H1 (cell line): ENCODE measurements around the gene WASF3. TPM values are rescaled to one million over a fixed set of nuclear protein-coding genes. Genes with fewer than 3 reads are reported as not detected.

Experiments
- CREB1 ChIP-seq: IDR thresholded peaks from 2 replicates; pipeline ENCODE4 v1.6.1; 2012; ENCODE audit warnings: inconsistent platforms
- YY1 ChIP-seq: IDR thresholded peaks from 2 replicates; pipeline ENCODE4 v1.6.1; 2011; ENCODE audit warnings: low read depth, mild to moderate bottlenecking, low read length
- polyA plus RNA-seq, 7 experiments: library from polyadenylated mRNA; depleted of rRNA in 3 of 7; stranded (reverse) in 5 of 7; unstranded in 2 of 7; fragments of >200 nt in 5 of 7; fragments of 200-250 nt in 2 of 7; gene quantifications; 1 replicate in 5 of 7; 2 replicates in 1 of 7; 4 replicates in 1 of 7; pipeline versions ENCODE4 v1.2.1 to v1.2.3, GENCODE V29; 2011 to 2013; ENCODE audit warnings: missing spikeins in 2 of 7, mixed read lengths in 2 of 7
- total RNA-seq: library from RNA; stranded (reverse); fragmentation: NEBNext Ultra II Directional; extraction: Animal tissue kit (Norgen Biotek cat#: 25700); gene quantifications from 2 replicates; pipeline ENCODE4 v1.2.1, GENCODE V29; 2021
- TF ChIP-seq, protein P1 (sequence below), 3 experiments: IDR thresholded peaks; 1 replicate in 2 of 3; 2 replicates in 1 of 3; pipeline versions ENCODE4 v1.5.1 to v1.6.1; 2011; ENCODE audit warnings: low read length in 3 of 3, mild to moderate bottlenecking in 3 of 3, inconsistent platforms in 2 of 3, low read depth in 1 of 3, moderate library complexity in 1 of 3; ENCODE audit not compliant: insufficient read depth in 1 of 3; ENCODE audit errors: control extremely low read depth in 1 of 3

Gene WASF3
- total and polyA plus RNA-seq, 2 of the 8 experiments (the other 6 are each of a cell fraction or from before 2014, with no cell fraction given) = 18.7 to 39.8 TPM

DNA sequence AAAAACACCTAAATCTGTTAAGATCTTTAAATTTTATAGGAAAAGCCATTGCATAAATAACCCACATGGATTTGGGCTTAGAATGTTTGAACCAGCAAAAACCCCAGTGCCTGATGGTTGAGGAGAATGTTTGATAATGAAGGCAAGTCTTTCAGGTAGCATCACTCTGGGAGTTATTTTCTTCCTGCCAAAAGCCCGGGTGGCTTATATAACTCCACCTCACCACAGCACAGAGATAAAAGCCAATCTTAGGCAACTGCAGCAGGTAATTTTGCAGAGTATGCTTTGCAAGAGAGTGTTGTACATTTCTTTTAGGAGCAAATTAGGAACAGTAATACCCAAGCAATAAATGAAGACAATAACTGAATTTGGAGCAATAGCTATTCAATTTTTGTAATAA is 7.8 kb upstream of the WASF3 start (continued):
- TF ChIP-seq, protein P1, sequence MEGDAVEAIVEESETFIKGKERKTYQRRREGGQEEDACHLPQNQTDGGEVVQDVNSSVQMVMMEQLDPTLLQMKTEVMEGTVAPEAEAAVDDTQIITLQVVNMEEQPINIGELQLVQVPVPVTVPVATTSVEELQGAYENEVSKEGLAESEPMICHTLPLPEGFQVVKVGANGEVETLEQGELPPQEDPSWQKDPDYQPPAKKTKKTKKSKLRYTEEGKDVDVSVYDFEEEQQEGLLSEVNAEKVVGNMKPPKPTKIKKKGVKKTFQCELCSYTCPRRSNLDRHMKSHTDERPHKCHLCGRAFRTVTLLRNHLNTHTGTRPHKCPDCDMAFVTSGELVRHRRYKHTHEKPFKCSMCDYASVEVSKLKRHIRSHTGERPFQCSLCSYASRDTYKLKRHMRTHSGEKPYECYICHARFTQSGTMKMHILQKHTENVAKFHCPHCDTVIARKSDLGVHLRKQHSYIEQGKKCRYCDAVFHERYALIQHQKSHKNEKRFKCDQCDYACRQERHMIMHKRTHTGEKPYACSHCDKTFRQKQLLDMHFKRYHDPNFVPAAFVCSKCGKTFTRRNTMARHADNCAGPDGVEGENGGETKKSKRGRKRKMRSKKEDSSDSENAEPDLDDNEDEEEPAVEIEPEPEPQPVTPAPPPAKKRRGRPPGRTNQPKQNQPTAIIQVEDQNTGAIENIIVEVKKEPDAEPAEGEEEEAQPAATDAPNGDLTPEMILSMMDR (IDR thresholded peaks at IDR 0.05; ENCODE audit: control extremely low read depth in 1 of 3, insufficient read depth in 1 of 3, low read depth in 1 of 3, low read length in 3 of 3) = no peak
- TF ChIP-seq YY1 = no peak
- no peak for TF ChIP-seq CREB1
